ENCODE data around the gene BDP1. TPM values are rescaled to one million over a fixed set of nuclear protein-coding genes. Genes with fewer than 3 reads are reported as not detected.
"Not testable (repeated sequence)": the region's sequence is repeated elsewhere in the genome, so short reads cannot be mapped to it uniquely, and the experiment has no call there.

The BDP1 gene
- total RNA-seq, 2 donors from 2014 or later: 18.9 to 21.8 TPM

- no peaks in the 10 kb centered on the region for H3K4me1 ChIP-seq
- H3K9me3 ChIP-seq: no peaks in the 10 kb centered on the region
- no peaks in the 10 kb centered on the region for H3K27me3 ChIP-seq
- H3K27ac ChIP-seq: no peak overlapping the region
- no peak overlapping the region for H3K9ac ChIP-seq (ENCODE audit: low read depth in 2 of 2, low read length in 2 of 2)
- intact Hi-C loops (cut with DNase I): no loop called here
- H3K36me3 ChIP-seq: no peaks in the 10 kb centered on the region
- no peak for TF ChIP-seq CTCF (IDR thresholded peaks at IDR 0.05)
- DNase-seq: no peak
- no peak overlapping the region for H3K4me3 ChIP-seq
Observed at GRCh38 chr5:71573591-71573990, 118.1 kb downstream of the BDP1 start.

GRCh38 chr5:71575588-71575987, 120.1 kb downstream of the BDP1 start:
- H3K27ac ChIP-seq; H3K9ac ChIP-seq (ENCODE audit: low read depth in 2 of 2, low read length in 2 of 2); intact Hi-C loops (cut with DNase I); H3K36me3 ChIP-seq; H3K4me1 ChIP-seq; H3K9me3 ChIP-seq; DNase-seq; H3K27me3 ChIP-seq; H3K4me3 ChIP-seq: not testable (repeated sequence)

- no peak for DNase-seq
- intact Hi-C loops (cut with DNase I): no loop called here
- no peaks in the 10 kb centered on the region for H3K36me3 ChIP-seq
Observed at GRCh38 chr5:71576241-71576640, 120.8 kb downstream of the BDP1 start.

GRCh38 chr5:71577839-71578238, 122.4 kb downstream of the BDP1 start:
- H3K4me3 ChIP-seq; H3K4me1 ChIP-seq; H3K36me3 ChIP-seq; H3K9me3 ChIP-seq; H3K27ac ChIP-seq; intact Hi-C loops (cut with DNase I); H3K9ac ChIP-seq (ENCODE audit: low read depth in 2 of 2, low read length in 2 of 2); DNase-seq; H3K27me3 ChIP-seq: not testable (repeated sequence)

More at GRCh38 chr5:71576241-71576640, 120.8 kb downstream of the BDP1 start:
- Histone ChIP-seq H3K27me3 (no peaks in the 10 kb centered on the region), H3K9ac (ENCODE audit: low read depth in 2 of 2, low read length in 2 of 2) (no peak overlapping the region), H3K9me3 (no peaks in the 10 kb centered on the region), H3K27ac (no peak overlapping the region), H3K4me3 (no peak overlapping the region), H3K4me1 (no peaks in the 10 kb centered on the region)
- no peak for TF ChIP-seq CTCF (IDR thresholded peaks at IDR 0.05)

DNA sequence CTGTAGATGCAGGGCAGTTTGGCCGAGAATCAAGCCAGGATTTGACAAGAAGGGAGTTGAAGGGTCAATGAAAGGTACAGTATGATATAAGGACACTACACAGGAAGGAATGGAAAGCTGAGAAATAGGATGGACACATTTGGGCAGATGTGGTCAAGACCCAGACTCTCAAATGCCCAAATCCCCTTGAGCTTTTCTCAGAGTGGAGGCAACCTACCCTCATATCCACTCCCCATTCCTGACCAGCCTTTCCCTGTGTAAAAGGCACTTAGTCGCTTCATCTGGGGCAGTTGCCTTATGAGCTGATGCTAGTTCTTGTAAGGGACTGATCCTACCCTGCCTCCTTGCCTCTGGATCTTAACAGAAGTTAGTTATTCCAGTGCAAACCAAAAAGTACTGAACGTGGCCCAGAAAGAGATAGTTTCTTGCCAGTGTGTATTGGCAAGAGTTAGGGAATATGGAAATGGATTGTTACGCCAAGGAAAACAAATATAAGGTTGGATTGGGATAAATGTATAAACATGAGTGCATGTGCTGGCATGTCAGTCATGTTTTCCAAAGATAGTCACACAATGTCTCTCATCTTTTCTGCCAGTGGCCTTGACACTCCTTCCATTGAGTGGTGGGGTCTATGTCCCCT, 127.6 kb downstream of the BDP1 start:
- H3K9me3 ChIP-seq: no peaks in the 10 kb centered on the region

GRCh38 chr5:71586052-71586940, 130.8 kb downstream of the BDP1 start:
- Histone ChIP-seq H3K27me3 (no peaks in the 10 kb centered on the region), H3K27ac (peak overlapping the region; percentile 74), H3K9ac (ENCODE audit: low read depth in 2 of 2, low read length in 2 of 2) (peak overlapping the region; percentile 37 to 67), H3K4me3 (peak overlapping the region; percentile 76), H3K36me3 (no peaks in the 10 kb centered on the region), H3K4me1 (peaks cover 4% of the 10 kb centered on the region), H3K9me3 (no peaks in the 10 kb centered on the region)
- TF ChIP-seq CTCF (IDR thresholded peaks at IDR 0.05): no peak
- no peak for DNase-seq
- intact Hi-C loops (cut with DNase I): no loop called here

More for the DNA sequence above, 127.6 kb downstream of the BDP1 start:
- no peaks in the 10 kb centered on the region for H3K36me3 ChIP-seq
- no peak overlapping the region for H3K9ac ChIP-seq (ENCODE audit: low read depth in 2 of 2, low read length in 2 of 2)
- H3K4me3 ChIP-seq: no peak overlapping the region
- no peak for DNase-seq
- H3K27ac ChIP-seq: no peak overlapping the region
- no peaks in the 10 kb centered on the region for H3K27me3 ChIP-seq
- intact Hi-C loops (cut with DNase I): no loop called here
- peaks cover 2% of the 10 kb centered on the region for H3K4me1 ChIP-seq
- TF ChIP-seq CTCF (IDR thresholded peaks at IDR 0.05): no peak
